Endothelial cell of hepatic sinusoid (primary cell): Measurements from ENCODE around the gene SPEM3.

Experiments
- in situ Hi-C: cut with HindIII; loops from 2 replicates; pipeline ENCODE4 v1.10.0; 2017; ENCODE audit warnings: low sequenced_read_pairs

SPEM3 gene

GRCh38 chr17:7440113-7440833, 11.6 kb downstream of the SPEM3 start:
- in situ Hi-C loops, result no loop called here

- in situ Hi-C loops, result no loop called here
Observed at GRCh38 chr17:7440834-7441195, 12.2 kb downstream of the SPEM3 start.

GRCh38 chr17:7441266-7441665, 12.6 kb downstream of the SPEM3 start:
- in situ Hi-C loops, result no loop called here

GRCh38 chr17:7442142-7442541, 13.5 kb downstream of the SPEM3 start:
- in situ Hi-C loops, result no loop called here

- in situ Hi-C loops, result no loop called here
Observed at GRCh38 chr17:7443499-7444485, 15.1 kb downstream of the SPEM3 start.

- in situ Hi-C loops, result no loop called here
Observed at GRCh38 chr17:7444682-7445618, 16.3 kb downstream of the SPEM3 start, which contains the start of gene CHRNB1. Gene CHRNB1 (plus strand): TSS chr17:7445061. CDS start chr17:7445128, 67 bp downstream.

GRCh38 chr17:7445619-7445968, 16.9 kb downstream of the SPEM3 start:
- in situ Hi-C loops, result no loop called here

- in situ Hi-C loops, result no loop called here
Observed at GRCh38 chr17:7448461-7448860, 19.8 kb downstream of the SPEM3 start.

- in situ Hi-C loops, result loop anchor here (25.0 kb wide), 1 partner anchor 102 kb away; the partner anchor contains the start of genes SENP3 and TNFSF13
Observed at GRCh38 chr17:7459961-7460545, 31.4 kb downstream of the SPEM3 start.

- in situ Hi-C loops, result loop anchor here (25.0 kb wide), 1 partner anchor 101 kb away; the partner anchor contains the start of genes SENP3 and TNFSF13
Observed at GRCh38 chr17:7460850-7461660, 32.4 kb downstream of the SPEM3 start.

GRCh38 chr17:7462474-7463371, 34.1 kb downstream of the SPEM3 start:
- in situ Hi-C loops, result loop anchor here (25.0 kb wide), 1 partner anchor 100 kb away; the partner anchor contains the start of genes SENP3 and TNFSF13

GRCh38 chr17:7463372-7463846, 34.8 kb downstream of the SPEM3 start:
- in situ Hi-C loops, result loop anchor here (25.0 kb wide), 1 partner anchor 99 kb away; the partner anchor contains the start of genes SENP3 and TNFSF13

- in situ Hi-C loops, result loop anchor here (25.0 kb wide), 1 partner anchor 98 kb away; the partner anchor contains the start of genes SENP3 and TNFSF13
Observed at GRCh38 chr17:7464081-7464480, 35.4 kb downstream of the SPEM3 start.

- in situ Hi-C loops, result loop anchor here (25.0 kb wide), 1 partner anchor 97 kb away; the partner anchor contains the start of genes SENP3 and TNFSF13
Observed at GRCh38 chr17:7465597-7466275, 37.1 kb downstream of the SPEM3 start.

- in situ Hi-C loops, result loop anchor here (25.0 kb wide), 1 partner anchor 96 kb away; the partner anchor contains the start of genes SENP3 and TNFSF13
Observed at GRCh38 chr17:7466318-7466638, 37.6 kb downstream of the SPEM3 start.

GRCh38 chr17:7466639-7467341, 38.1 kb downstream of the SPEM3 start:
- in situ Hi-C loops, result loop anchor here (25.0 kb wide), 1 partner anchor 96 kb away; the partner anchor contains the start of genes SENP3 and TNFSF13
